ENCODE measurements around the gene HOXB9. TPM values are rescaled to one million over a fixed set of nuclear protein-coding genes. Genes with fewer than 3 reads are reported as not detected.
A peak's percentile ranks its signal among the peaks of the same experiment; 100 is the strongest.

HOXB9 gene
- total and polyA plus RNA-seq, 2 of the 13 experiments (the other 11 are each of a cell fraction or from before 2014, with no cell fraction given) = not detected

DNA sequence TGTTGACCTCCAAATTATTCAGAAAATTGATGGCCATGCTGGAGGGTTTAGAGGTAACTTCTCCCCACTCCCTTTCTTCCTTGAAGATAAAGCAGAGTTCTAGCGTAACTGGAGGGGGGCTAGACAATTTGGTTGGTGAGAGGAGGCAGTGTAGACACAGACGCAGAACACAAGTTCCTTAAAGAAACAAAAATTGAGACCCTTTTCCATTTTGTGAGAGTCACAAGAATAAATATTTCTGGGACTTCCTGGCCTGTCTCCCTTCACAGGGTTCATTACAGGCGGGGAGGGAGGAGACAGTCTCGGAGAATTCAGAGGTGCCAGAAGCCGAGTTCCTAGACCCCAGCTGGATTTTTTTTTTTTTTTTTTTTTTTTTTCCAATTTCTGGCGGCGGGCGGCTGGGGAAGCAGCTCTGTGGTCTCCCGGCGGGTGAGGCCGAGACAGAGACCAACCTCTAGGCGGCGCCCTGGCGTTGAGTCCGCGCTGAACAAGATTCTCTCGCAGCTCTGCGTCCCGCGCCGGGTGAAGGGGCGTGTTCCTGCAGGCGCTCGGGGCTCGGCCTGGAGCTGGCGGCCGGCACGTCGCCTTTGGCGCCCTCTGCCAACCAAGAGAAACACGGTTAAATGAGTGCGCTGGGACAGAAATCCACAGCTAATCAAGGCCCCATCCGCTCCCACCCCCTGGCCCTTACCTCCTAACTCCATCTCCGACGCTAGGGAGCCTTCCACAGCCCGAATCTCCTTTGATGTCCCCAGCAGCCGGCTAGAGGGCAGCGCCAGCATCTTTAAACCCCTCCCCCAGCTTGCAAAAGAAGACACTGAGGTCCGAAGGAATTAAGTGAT, 10.2 kb upstream of the HOXB9 start (continued):
- TF ChIP-seq, protein P1, sequence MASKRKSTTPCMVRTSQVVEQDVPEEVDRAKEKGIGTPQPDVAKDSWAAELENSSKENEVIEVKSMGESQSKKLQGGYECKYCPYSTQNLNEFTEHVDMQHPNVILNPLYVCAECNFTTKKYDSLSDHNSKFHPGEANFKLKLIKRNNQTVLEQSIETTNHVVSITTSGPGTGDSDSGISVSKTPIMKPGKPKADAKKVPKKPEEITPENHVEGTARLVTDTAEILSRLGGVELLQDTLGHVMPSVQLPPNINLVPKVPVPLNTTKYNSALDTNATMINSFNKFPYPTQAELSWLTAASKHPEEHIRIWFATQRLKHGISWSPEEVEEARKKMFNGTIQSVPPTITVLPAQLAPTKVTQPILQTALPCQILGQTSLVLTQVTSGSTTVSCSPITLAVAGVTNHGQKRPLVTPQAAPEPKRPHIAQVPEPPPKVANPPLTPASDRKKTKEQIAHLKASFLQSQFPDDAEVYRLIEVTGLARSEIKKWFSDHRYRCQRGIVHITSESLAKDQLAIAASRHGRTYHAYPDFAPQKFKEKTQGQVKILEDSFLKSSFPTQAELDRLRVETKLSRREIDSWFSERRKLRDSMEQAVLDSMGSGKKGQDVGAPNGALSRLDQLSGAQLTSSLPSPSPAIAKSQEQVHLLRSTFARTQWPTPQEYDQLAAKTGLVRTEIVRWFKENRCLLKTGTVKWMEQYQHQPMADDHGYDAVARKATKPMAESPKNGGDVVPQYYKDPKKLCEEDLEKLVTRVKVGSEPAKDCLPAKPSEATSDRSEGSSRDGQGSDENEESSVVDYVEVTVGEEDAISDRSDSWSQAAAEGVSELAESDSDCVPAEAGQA (IDR thresholded peaks at IDR 0.05; ENCODE audit: low read depth) = no peak
- TF ChIP-seq, protein P1 (CRISPR knock-in tag; IDR thresholded peaks at IDR 0.05; ENCODE audit: borderline replicate concordance) = no peak
- TF ChIP-seq ZSCAN29 (CRISPR knock-in tag; conservative IDR thresholded peaks at IDR 0.05) (0 out of 2 replicates have a peak, but pooled peaks have one; percentile 38), ZNF75D (CRISPR knock-in tag; IDR thresholded peaks at IDR 0.05; ENCODE audit: borderline replicate concordance) (no peak), ESRRA (CRISPR knock-in tag; IDR thresholded peaks at IDR 0.05; ENCODE audit: low read depth) (no peak), KLF11 (CRISPR knock-in tag; IDR thresholded peaks at IDR 0.05) (0 out of 2 replicates have a peak, but pooled peaks have one; percentile 47), ZNF296 (CRISPR knock-in tag; conservative IDR thresholded peaks at IDR 0.05) (no peak), ZNF788 (CRISPR knock-in tag; IDR thresholded peaks at IDR 0.05; ENCODE audit: borderline replicate concordance) (peak; percentile 87; the same call in 1 of the 2 replicates)
- TF ChIP-seq, protein P2, sequence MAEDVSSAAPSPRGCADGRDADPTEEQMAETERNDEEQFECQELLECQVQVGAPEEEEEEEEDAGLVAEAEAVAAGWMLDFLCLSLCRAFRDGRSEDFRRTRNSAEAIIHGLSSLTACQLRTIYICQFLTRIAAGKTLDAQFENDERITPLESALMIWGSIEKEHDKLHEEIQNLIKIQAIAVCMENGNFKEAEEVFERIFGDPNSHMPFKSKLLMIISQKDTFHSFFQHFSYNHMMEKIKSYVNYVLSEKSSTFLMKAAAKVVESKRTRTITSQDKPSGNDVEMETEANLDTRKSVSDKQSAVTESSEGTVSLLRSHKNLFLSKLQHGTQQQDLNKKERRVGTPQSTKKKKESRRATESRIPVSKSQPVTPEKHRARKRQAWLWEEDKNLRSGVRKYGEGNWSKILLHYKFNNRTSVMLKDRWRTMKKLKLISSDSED (CRISPR knock-in tag; IDR thresholded peaks at IDR 0.05) = no peak
- TF ChIP-seq, protein P3, sequence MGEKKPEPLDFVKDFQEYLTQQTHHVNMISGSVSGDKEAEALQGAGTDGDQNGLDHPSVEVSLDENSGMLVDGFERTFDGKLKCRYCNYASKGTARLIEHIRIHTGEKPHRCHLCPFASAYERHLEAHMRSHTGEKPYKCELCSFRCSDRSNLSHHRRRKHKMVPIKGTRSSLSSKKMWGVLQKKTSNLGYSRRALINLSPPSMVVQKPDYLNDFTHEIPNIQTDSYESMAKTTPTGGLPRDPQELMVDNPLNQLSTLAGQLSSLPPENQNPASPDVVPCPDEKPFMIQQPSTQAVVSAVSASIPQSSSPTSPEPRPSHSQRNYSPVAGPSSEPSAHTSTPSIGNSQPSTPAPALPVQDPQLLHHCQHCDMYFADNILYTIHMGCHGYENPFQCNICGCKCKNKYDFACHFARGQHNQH (CRISPR knock-in tag; IDR thresholded peaks at IDR 0.05) = no peak
- TF ChIP-seq, protein P4, sequence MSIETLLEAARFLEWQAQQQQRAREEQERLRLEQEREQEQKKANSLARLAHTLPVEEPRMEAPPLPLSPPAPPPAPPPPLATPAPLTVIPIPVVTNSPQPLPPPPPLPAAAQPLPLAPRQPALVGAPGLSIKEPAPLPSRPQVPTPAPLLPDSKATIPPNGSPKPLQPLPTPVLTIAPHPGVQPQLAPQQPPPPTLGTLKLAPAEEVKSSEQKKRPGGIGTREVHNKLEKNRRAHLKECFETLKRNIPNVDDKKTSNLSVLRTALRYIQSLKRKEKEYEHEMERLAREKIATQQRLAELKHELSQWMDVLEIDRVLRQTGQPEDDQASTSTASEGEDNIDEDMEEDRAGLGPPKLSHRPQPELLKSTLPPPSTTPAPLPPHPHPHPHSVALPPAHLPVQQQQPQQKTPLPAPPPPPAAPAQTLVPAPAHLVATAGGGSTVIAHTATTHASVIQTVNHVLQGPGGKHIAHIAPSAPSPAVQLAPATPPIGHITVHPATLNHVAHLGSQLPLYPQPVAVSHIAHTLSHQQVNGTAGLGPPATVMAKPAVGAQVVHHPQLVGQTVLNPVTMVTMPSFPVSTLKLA (IDR thresholded peaks at IDR 0.05) = no peak
- TF ChIP-seq, protein P5, sequence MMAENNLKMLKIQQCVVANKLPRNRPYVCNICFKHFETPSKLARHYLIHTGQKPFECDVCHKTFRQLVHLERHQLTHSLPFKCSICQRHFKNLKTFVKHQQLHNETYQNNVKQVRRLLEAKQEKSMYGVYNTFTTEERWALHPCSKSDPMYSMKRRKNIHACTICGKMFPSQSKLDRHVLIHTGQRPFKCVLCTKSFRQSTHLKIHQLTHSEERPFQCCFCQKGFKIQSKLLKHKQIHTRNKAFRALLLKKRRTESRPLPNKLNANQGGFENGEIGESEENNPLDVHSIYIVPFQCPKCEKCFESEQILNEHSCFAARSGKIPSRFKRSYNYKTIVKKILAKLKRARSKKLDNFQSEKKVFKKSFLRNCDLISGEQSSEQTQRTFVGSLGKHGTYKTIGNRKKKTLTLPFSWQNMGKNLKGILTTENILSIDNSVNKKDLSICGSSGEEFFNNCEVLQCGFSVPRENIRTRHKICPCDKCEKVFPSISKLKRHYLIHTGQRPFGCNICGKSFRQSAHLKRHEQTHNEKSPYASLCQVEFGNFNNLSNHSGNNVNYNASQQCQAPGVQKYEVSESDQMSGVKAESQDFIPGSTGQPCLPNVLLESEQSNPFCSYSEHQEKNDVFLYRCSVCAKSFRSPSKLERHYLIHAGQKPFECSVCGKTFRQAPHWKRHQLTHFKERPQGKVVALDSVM (CRISPR knock-in tag; IDR thresholded peaks at IDR 0.05) = 0 out of 2 replicates have a peak, but pooled peaks have one; percentile 49

Measured in HepG2 (cell line).